Cardiac muscle cell (in vitro differentiated cells and primary cell): ENCODE results near the gene CCSER2. TPM values are rescaled to one million over a fixed set of nuclear protein-coding genes. Genes with fewer than 3 reads are reported as not detected.
A peak's percentile ranks its signal among the peaks of the same experiment; 100 is the strongest.

Source experiments
- DNase-seq, 2 donors: peaks; one replicate each; pipeline versions ENCODE4 v3.0.0 to v3.0.0-alpha.2; 2010 to 2017; ENCODE audit warnings: low read depth in 1 of 2, low spot score in 1 of 2
- H3K27ac ChIP-seq: fragments of 200-600 bp; sonication (generic); 2 replicates; pipeline ENCODE4 v1.5.1; 2016
- H3K27me3 ChIP-seq: fragments of 200-600 bp; sonication (generic); 2 replicates; pipeline ENCODE4 v1.6.0; 2016; ENCODE audit warnings: control low read depth
- H3K36me3 ChIP-seq: fragments of 200-600 bp; sonication (generic); 2 replicates; pipeline ENCODE4 v1.5.1; 2016; ENCODE audit warnings: control low read depth
- H3K4me1 ChIP-seq: fragments of 200-600 bp; sonication (generic); 2 replicates; pipeline ENCODE4 v1.8.1; 2017; ENCODE audit warnings: low read depth, mild to moderate bottlenecking, mixed run types
- H3K4me3 ChIP-seq: fragments of 200-600 bp; sonication (generic); 2 replicates; pipeline ENCODE4 v1.5.1; 2016; ENCODE audit warnings: mild to moderate bottlenecking
- H3K9me3 ChIP-seq: fragments of 200-600 bp; sonication (generic); 2 replicates; pipeline ENCODE4 v1.5.1; 2017; ENCODE audit warnings: low read depth, mild to moderate bottlenecking, control low read depth
- CTCF ChIP-seq: IDR thresholded peaks from 2 replicates; pipeline ENCODE4 v1.5.1; 2012; ENCODE audit warnings: low read depth, mild to moderate bottlenecking, low read length
- polyA plus RNA-seq: library from polyadenylated mRNA; unstranded; fragments of >200 nt; fragmentation: Nextera tagmentation; extraction: Ambion mirVana; gene quantifications from 2 replicates; pipeline ENCODE4 v1.2.1, GENCODE V29; 2016
- total RNA-seq: library from RNA; depleted of rRNA; stranded (reverse); fragments of >200 nt; gene quantifications from 2 replicates; pipeline ENCODE4 v1.2.3, GENCODE V29; 2016

Gene CCSER2
- total and polyA plus RNA-seq, 2 experiments from 2014 or later, result 22.5 to 32.9 TPM

- H3K27me3 ChIP-seq, result no peaks in the 10 kb centered on the region
- no peak overlapping the region for H3K27ac ChIP-seq
- H3K9me3 ChIP-seq, result no peaks in the 10 kb centered on the region
- no peak for TF ChIP-seq CTCF
- peaks cover 4% of the 10 kb centered on the region for H3K36me3 ChIP-seq
- no peak for DNase-seq
- no peak overlapping the region for H3K4me3 ChIP-seq
- H3K4me1 ChIP-seq, result no peaks in the 10 kb centered on the region
Observed at GRCh38 chr10:84477398-84478128, 149.2 kb downstream of the CCSER2 start.

- no peaks in the 10 kb centered on the region for H3K27me3 ChIP-seq
Observed at GRCh38 chr10:84478151-84478550, 149.8 kb downstream of the CCSER2 start.

GRCh38 chr10:84478679-84479078 is 150.3 kb downstream of the CCSER2 start:
- Histone ChIP-seq H3K27me3 (no peaks in the 10 kb centered on the region), H3K9me3 (no peaks in the 10 kb centered on the region), H3K4me3 (no peak overlapping the region), H3K4me1 (no peaks in the 10 kb centered on the region), H3K36me3 (peaks cover 4% of the 10 kb centered on the region), H3K27ac (no peak overlapping the region)
- no peak for DNase-seq
- TF ChIP-seq CTCF, result no peak

More at GRCh38 chr10:84478151-84478550, 149.8 kb downstream of the CCSER2 start:
- H3K36me3 ChIP-seq, result peaks cover 4% of the 10 kb centered on the region
- no peaks in the 10 kb centered on the region for H3K9me3 ChIP-seq
- H3K27ac ChIP-seq, result no peak overlapping the region
- no peak for TF ChIP-seq CTCF
- H3K4me3 ChIP-seq, result no peak overlapping the region
- no peaks in the 10 kb centered on the region for H3K4me1 ChIP-seq
- peak in 1 of 2 donors; percentile 49 for DNase-seq

- H3K36me3 ChIP-seq, result no peaks in the 10 kb centered on the region
- DNase-seq, result no peak
- no peak for TF ChIP-seq CTCF
- H3K4me1 ChIP-seq, result no peaks in the 10 kb centered on the region
- no peaks in the 10 kb centered on the region for H3K9me3 ChIP-seq
- no peak overlapping the region for H3K27ac ChIP-seq
- H3K27me3 ChIP-seq, result no peaks in the 10 kb centered on the region
- H3K4me3 ChIP-seq, result no peak overlapping the region
Observed at GRCh38 chr10:84484541-84484940, 156.2 kb downstream of the CCSER2 start.

- Histone ChIP-seq H3K36me3 (no peaks in the 10 kb centered on the region), H3K4me1 (no peaks in the 10 kb centered on the region), H3K9me3 (no peaks in the 10 kb centered on the region), H3K4me3 (no peak overlapping the region), H3K27ac (no peak overlapping the region), H3K27me3 (no peaks in the 10 kb centered on the region)
- no peak for TF ChIP-seq CTCF
- DNase-seq, result no peak
Observed at GRCh38 chr10:84493361-84493760, 165.0 kb downstream of the CCSER2 start.
